ENCODE measurements around the gene HMCN1. TPM values are rescaled to one million over a fixed set of nuclear protein-coding genes. Genes with fewer than 3 reads are reported as not detected.

The HMCN1 gene
- total RNA-seq (6.8 and 12.3 TPM in 2 replicates), polyA plus RNA-seq (5.6 and 21.0 TPM in 2 replicates), polyA minus RNA-seq (ENCODE audit: low replicate concordance) (21.0 and 37.0 TPM in 2 replicates)
- 2.2 and 9.3 TPM in 2 replicates for polyA plus RNA-seq (2012)

GRCh38 chr1:185733818-185734735 lies at the start of gene HMCN1:
Gene HMCN1, plus strand, starts transcription at chr1:185734391. Its CDS starts 389 bp downstream, at chr1:185734780.
- no peaks in the 10 kb centered on the region for H3K36me3 ChIP-seq (ENCODE audit: control insufficient read depth, insufficient read depth, low read length)
- no peaks in the 10 kb centered on the region for H3K9me3 ChIP-seq (ENCODE audit: control insufficient read depth, insufficient read depth, low read depth, low read length)
- H3K4me1 ChIP-seq (ENCODE audit: control insufficient read depth, extremely low read depth, insufficient read depth, low read length) = no peaks in the 10 kb centered on the region
- H2AFZ ChIP-seq (ENCODE audit: low read length) = peak within 1 kb of the TSS; percentile 95
- peak within 1 kb of the TSS; percentile 57 for H3K9ac ChIP-seq (ENCODE audit: insufficient read depth, low read length)
- TF ChIP-seq EZH2 (IDR thresholded peaks at IDR 0.05; ENCODE audit: low read length, missing control alignments) (no peak), CTCF (conservative IDR thresholded peaks at IDR 0.05 in 1 of 2, IDR thresholded peaks at IDR 0.05 in 1 of 2; ENCODE audit: low read depth in 1 of 2, low read length in 2 of 2) (peak; percentile 46 to 48)
- peak; percentile 53 to 72 for DNase-seq (ENCODE audit: low read depth in 2 of 2)
- H3K27me3 ChIP-seq (ENCODE audit: control insufficient read depth, insufficient read depth, low read length) = peaks cover 2% of the 10 kb centered on the region
- peak within 1 kb of the TSS; percentile 51 for H3K27ac ChIP-seq (ENCODE audit: insufficient read depth, low read length)
- no peaks in the 10 kb centered on the region for H3K79me2 ChIP-seq (ENCODE audit: control insufficient read depth, insufficient read depth, low read length)
- H3K4me3 ChIP-seq (replicated peaks in 1 of 4; ENCODE audit: control extremely low read depth in 1 of 4, insufficient read depth in 1 of 4, low read depth in 3 of 4, low read length in 4 of 4) = peak within 1 kb of the TSS; percentile 63 to 70 (median 67)
- H4K20me1 ChIP-seq (ENCODE audit: control insufficient read depth, extremely low read depth, insufficient read depth, low read length) = no peaks in the 10 kb centered on the region
- H3K4me2 ChIP-seq (ENCODE audit: extremely low read depth, insufficient read depth, low read length) = peak within 1 kb of the TSS; percentile 94

- Histone ChIP-seq H3K27me3 (ENCODE audit: control insufficient read depth, insufficient read depth, low read length) (no peaks in the 10 kb centered on the region), H2AFZ (ENCODE audit: low read length) (no peak overlapping the region), H3K4me3 (replicated peaks in 1 of 4; ENCODE audit: control extremely low read depth in 1 of 4, insufficient read depth in 1 of 4, low read depth in 3 of 4, low read length in 4 of 4) (no peak overlapping the region), H3K36me3 (ENCODE audit: control insufficient read depth, insufficient read depth, low read length) (no peaks in the 10 kb centered on the region), H3K9me3 (ENCODE audit: control insufficient read depth, insufficient read depth, low read depth, low read length) (no peaks in the 10 kb centered on the region), H4K20me1 (ENCODE audit: control insufficient read depth, extremely low read depth, insufficient read depth, low read length) (no peaks in the 10 kb centered on the region), H3K4me1 (ENCODE audit: control insufficient read depth, extremely low read depth, insufficient read depth, low read length) (no peaks in the 10 kb centered on the region), H3K9ac (ENCODE audit: insufficient read depth, low read length) (no peak overlapping the region), H3K79me2 (ENCODE audit: control insufficient read depth, insufficient read depth, low read length) (no peaks in the 10 kb centered on the region), H3K27ac (ENCODE audit: insufficient read depth, low read length) (no peak overlapping the region), H3K4me2 (ENCODE audit: extremely low read depth, insufficient read depth, low read length) (no peak overlapping the region)
- TF ChIP-seq EZH2 (IDR thresholded peaks at IDR 0.05; ENCODE audit: low read length, missing control alignments) (no peak), CTCF (conservative IDR thresholded peaks at IDR 0.05 in 1 of 2, IDR thresholded peaks at IDR 0.05 in 1 of 2; ENCODE audit: low read depth in 1 of 2, low read length in 2 of 2) (no peak)
- DNase-seq (ENCODE audit: low read depth in 2 of 2) = no peak
These were observed 47.1 kb upstream of the HMCN1 start for GRCh38 chr1:185686821-185687778.

- no peaks in the 10 kb centered on the region for H3K9me3 ChIP-seq (ENCODE audit: control insufficient read depth, insufficient read depth, low read depth, low read length)
- no peaks in the 10 kb centered on the region for H3K79me2 ChIP-seq (ENCODE audit: control insufficient read depth, insufficient read depth, low read length)
- H3K4me2 ChIP-seq (ENCODE audit: extremely low read depth, insufficient read depth, low read length) = no peak overlapping the region
- H3K27me3 ChIP-seq (ENCODE audit: control insufficient read depth, insufficient read depth, low read length) = no peaks in the 10 kb centered on the region
- no peaks in the 10 kb centered on the region for H3K4me1 ChIP-seq (ENCODE audit: control insufficient read depth, extremely low read depth, insufficient read depth, low read length)
- no peak overlapping the region for H3K4me3 ChIP-seq (replicated peaks in 1 of 4; ENCODE audit: control extremely low read depth in 1 of 4, insufficient read depth in 1 of 4, low read depth in 3 of 4, low read length in 4 of 4)
- DNase-seq (ENCODE audit: low read depth in 2 of 2) = no peak
- H3K27ac ChIP-seq (ENCODE audit: insufficient read depth, low read length) = no peak overlapping the region
- no peaks in the 10 kb centered on the region for H4K20me1 ChIP-seq (ENCODE audit: control insufficient read depth, extremely low read depth, insufficient read depth, low read length)
- H2AFZ ChIP-seq (ENCODE audit: low read length) = no peak overlapping the region
- no peaks in the 10 kb centered on the region for H3K36me3 ChIP-seq (ENCODE audit: control insufficient read depth, insufficient read depth, low read length)
- TF ChIP-seq EZH2 (IDR thresholded peaks at IDR 0.05; ENCODE audit: low read length, missing control alignments) (no peak), CTCF (conservative IDR thresholded peaks at IDR 0.05 in 1 of 2, IDR thresholded peaks at IDR 0.05 in 1 of 2; ENCODE audit: low read depth in 1 of 2, low read length in 2 of 2) (no peak)
- no peak overlapping the region for H3K9ac ChIP-seq (ENCODE audit: insufficient read depth, low read length)
These were observed 43.7 kb upstream of the HMCN1 start for GRCh38 chr1:185690527-185690926.
